SH-SY5Y (cell line): ENCODE results near the gene MSMP.

Experiments
- GATA2 ChIP-seq: IDR thresholded peaks from 2 replicates; pipeline ENCODE4 v1.6.1; 2011; ENCODE audit warnings: mild to moderate bottlenecking, low read depth, low read length
- GATA3 ChIP-seq: IDR thresholded peaks from 2 replicates; pipeline ENCODE4 v1.6.1; 2011; ENCODE audit warnings: low read depth, mild to moderate bottlenecking, low read length, moderate library complexity

The MSMP gene

GRCh38 chr9:35738924-35739323 lies 15.2 kb downstream of the MSMP start:
- no peak for TF ChIP-seq GATA2
- TF ChIP-seq GATA3, result no peak

DNA sequence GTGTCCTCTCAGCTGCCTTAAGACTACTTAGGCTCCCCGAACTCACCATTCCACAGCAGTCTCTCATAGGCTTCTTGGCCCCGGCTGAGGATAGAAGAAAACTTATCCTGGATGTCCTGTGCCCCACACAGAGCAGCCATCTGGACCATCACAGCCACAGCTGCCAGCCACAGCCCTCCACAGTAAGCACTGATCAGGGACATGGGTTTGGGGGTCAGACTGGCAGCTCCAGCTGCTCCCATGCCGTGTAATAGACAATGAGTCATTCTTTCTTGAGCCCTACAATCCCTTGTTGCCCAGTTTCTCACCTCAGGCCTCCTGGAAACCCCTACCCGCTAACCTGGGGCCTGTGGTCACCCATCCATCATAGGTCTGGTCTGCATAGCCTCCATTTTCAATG lies 15.9 kb downstream of the MSMP start:
- no peak for TF ChIP-seq GATA2
- TF ChIP-seq GATA3, result no peak

- TF ChIP-seq GATA3, result no peak
- TF ChIP-seq GATA2, result no peak
Measured at GRCh38 chr9:35737143-35737542, 16.9 kb downstream of the MSMP start.

- TF ChIP-seq GATA3 (no peak), GATA2 (no peak)
Measured at GRCh38 chr9:35736201-35736633, 17.9 kb downstream of the MSMP start.

- TF ChIP-seq GATA3 (no peak), GATA2 (no peak)
Measured at GRCh38 chr9:35734096-35734495, 20.0 kb downstream of the MSMP start.

- no peak for TF ChIP-seq GATA2
- no peak for TF ChIP-seq GATA3
Measured at GRCh38 chr9:35732800-35733541, 21.1 kb downstream of the MSMP start.

- TF ChIP-seq GATA3 (no peak), GATA2 (no peak)
Measured at GRCh38 chr9:35732185-35732799, 21.8 kb downstream of the MSMP start, which contains the start of the genes CREB3 and TLN1. Gene CREB3 (plus strand): TSS chr9:35732666. CDS start chr9:35732773, 107 bp downstream. Gene TLN1 (minus strand): TSS chr9:35732195. CDS start chr9:35725694, 6,501 bp downstream.

GRCh38 chr9:35731415-35732184 lies 22.5 kb downstream of the MSMP start:
- TF ChIP-seq GATA3, result no peak

DNA sequence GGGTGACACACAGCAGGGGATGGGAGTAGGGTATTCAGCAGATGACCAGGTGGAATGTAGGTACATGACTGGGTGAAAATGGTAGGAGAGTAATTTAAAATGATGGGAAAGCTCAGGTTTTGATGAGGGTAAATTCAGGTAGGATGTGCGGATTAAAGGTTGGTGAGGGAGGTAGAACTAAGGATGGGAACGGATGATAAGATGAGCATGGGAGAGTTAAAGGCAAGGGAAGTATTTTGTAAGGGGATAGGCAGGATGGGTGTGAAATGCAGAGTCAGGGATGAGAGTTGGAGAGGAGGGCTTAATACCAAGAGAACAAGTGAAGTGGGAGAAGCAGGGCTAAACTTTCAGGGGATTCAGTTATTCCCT lies 23.6 kb downstream of the MSMP start:
- no peak for TF ChIP-seq GATA3
- TF ChIP-seq GATA2, result no peak

GRCh38 chr9:35729700-35730485 lies 24.2 kb downstream of the MSMP start:
- TF ChIP-seq GATA3 (no peak), GATA2 (no peak)

GRCh38 chr9:35729101-35729500 lies 25.0 kb downstream of the MSMP start:
- no peak for TF ChIP-seq GATA3
- no peak for TF ChIP-seq GATA2

GRCh38 chr9:35728041-35728971 lies 25.8 kb downstream of the MSMP start:
- TF ChIP-seq GATA3 (no peak), GATA2 (no peak)

GRCh38 chr9:35727676-35728040 lies 26.4 kb downstream of the MSMP start:
- TF ChIP-seq GATA2 (no peak), GATA3 (no peak)

GRCh38 chr9:35726931-35727330 lies 27.1 kb downstream of the MSMP start:
- no peak for TF ChIP-seq GATA2
- TF ChIP-seq GATA3, result no peak

DNA sequence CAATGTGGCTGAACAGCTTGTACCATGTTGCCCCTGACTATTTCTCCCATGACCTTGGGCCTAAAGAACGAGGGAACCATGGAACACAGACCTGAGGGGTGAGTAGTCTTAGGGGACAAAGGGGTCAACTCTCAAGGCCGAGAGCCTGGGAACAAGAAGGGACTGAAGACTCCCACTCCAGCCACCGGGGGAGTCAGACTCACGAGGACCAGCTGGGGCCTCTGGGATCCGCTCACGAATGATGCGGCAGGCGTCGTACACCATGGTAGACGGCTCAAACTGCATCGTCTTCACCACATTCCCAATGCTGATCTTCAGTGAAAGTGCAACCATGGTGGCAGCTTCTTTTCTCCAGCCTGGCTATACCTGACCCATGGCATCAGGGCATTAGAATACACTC lies 28.7 kb downstream of the MSMP start:
- TF ChIP-seq GATA2, result no peak
- no peak for TF ChIP-seq GATA3
